ENCODE results near the gene CNKSR3.

The CNKSR3 gene

DNA sequence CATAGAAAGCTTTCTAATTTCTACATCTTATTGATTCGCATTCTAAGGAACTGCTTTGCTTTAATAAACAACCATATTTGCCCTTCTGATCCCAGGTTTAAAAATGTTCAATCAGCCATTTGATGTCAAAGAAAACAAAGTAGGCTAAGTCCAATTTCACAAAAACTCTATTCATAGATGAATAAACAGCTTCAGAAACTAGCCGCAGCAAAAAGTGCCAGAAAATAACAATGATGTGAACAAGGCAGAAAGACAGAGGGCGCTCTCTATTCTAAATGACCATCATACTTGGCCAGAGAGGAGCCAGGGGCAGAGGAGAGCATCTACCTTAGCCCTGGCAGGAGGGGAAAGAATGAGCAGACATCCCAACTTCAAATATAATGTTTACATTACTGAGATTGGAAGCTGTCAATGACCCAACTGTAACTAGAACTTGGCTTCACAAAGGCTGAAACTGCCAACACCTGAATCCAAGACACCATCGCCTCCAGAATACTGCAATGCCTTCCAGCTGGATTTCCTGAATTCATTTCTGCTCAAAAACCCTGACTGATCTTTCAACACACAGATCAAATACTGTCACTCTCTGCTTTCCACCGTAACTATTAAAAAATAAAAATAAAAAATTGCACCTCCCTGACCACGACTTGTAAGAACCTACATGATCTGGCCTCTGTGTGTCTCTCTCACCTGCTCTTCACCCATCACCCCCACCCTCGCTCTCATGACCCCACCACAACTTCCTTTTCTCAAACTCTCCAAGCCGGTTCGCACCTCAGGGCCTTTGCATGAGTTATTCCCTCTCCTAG lies 9.5 kb downstream of the CNKSR3 start:
- no peak for DNase-seq

GRCh38 chr6:154499855-154500589 lies 10.5 kb downstream of the CNKSR3 start:
- DNase-seq, result no peak

DNA sequence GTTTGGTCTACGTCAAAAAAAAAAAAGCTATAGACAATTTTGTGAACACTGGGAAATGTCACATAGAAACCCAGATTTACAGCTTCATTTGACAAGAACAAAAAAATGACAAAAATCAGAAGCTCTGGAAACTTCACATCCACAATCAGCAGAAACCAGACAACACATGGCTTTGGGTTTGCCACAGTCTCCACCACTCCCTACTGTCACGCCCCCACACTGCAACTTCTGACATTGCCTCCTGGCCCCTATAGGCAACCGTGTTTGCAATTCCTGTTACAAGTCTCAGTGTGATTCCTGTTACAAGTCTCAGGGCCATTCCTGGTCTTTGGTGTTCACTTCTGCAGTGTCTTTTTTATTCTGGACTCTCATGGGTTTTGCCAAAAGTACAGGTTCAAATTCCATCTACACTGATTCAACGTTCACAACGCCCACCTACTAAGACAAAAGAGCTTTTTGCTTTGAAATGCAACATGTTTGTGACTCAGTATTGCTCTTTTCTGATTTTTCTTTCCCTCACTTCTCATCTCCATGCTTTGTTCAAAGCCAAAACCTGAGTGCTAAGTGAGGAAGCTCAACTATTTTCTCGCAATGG lies 12.0 kb downstream of the CNKSR3 start:
- no peak for DNase-seq

GRCh38 chr6:154496793-154497517 lies 13.5 kb downstream of the CNKSR3 start:
- no peak for DNase-seq

DNA sequence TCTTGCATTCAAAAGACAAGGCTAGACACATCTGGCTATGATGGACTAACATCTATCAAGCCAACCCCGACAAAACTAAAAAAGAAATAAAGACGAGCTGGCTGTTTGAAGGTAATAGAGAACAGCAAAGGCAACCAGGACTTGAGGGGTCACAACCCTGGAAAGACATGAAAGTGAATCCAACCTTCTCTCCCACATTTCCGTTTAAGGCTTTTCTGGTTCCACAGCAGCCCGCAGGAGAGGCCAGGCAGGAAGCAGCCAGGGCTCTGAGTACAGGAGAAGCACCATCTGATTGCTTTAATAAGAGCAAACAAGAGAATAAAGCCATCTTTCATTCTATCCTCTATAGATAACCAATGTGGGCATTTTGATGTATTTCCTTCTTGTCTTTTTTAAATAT lies 14.3 kb downstream of the CNKSR3 start:
- DNase-seq, result no peak

- DNase-seq, result no peak
Measured at GRCh38 chr6:154494592-154495311, 15.7 kb downstream of the CNKSR3 start.

GRCh38 chr6:154491567-154492470 lies 18.7 kb downstream of the CNKSR3 start:
- DNase-seq, result no peak

GRCh38 chr6:154489822-154490221 lies 20.7 kb downstream of the CNKSR3 start:
- no peak for DNase-seq

- no peak for DNase-seq
Measured at GRCh38 chr6:154488802-154489437, 21.6 kb downstream of the CNKSR3 start.

GRCh38 chr6:154488248-154488593 lies 22.3 kb downstream of the CNKSR3 start:
- DNase-seq, result no peak

DNA sequence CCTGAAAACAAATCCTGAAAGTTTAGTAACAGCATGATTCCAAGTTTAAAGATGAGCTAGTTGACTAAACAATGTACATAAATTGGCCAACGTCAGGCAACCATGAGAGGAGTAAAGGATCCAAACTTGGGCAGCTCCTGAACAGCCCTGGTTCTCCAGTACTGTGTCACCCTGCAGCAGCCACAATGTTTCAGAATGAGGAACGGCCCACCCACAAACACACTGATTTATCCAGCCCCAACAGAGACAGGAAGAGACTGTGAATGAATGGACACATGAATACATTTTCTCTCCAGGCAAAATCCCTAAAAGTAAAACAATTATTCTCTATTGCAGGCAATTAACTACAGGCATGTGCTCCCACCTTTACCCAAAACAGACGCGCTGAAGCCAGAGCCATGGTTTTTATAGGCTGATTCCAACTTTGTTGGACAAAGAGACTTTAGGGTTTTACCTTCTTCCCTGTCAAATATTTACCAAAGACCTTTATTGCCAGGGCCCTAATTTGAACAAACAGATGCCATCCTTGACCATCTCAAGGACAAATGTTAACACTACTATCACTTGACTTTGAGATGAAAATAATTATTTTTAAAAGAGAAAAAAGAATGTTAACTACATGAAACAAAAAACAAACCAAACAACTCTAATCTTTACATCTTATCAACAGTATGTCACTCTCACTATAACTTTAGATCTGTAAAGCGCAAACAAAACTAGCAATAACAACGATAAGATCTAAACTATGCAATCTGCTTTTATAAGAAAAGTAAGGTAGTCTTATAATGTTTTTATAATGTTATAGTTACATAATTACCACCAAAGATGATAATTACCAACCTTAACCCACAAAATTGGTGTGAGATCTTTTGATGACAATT lies 22.9 kb downstream of the CNKSR3 start:
- no peak for DNase-seq

GRCh38 chr6:154485815-154486214 lies 24.7 kb downstream of the CNKSR3 start:
- no peak for DNase-seq

DNA sequence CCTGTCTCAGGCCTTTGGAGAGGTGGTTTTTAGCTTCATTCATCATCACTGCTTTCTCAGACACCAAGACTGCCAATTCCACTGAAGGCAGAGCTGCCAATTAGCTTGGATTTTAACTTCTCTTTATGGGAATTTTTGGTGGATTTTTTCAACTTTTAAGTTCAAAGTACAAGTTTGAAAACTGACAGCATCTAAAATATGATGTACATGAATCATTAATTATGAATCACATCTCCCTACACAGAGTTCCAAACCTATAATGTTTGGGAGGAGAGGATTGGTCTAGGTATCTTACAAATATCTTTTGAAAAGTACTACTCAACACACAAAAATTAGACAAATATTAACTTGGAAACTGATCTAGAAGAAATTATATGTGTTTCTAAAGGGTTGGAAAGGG lies 25.5 kb downstream of the CNKSR3 start:
- DNase-seq, result no peak

- DNase-seq, result no peak
Measured at GRCh38 chr6:154482858-154483257, 27.6 kb downstream of the CNKSR3 start.

DNA sequence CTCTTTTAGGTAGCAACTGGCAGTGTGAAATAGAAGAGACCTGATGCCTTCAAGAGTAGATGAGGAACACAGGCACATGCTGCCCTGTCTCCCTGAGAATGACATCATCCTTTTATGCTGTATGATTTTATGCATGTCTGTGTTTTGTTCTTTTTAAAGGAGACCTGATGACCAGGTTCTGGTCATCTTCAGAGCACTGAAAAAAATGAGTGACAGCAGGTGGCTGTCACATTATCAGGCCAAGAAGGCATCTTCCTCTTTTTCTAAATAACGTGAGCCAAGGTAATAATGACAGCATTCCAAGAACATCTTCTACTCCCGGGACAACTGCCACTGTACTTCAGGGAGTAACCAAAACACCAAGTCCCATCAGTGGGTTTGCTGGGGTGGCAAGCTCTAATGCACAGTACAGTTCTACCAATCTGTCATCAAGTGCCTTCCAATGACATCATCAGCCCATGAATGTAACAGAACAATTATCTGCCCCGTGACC lies 28.9 kb downstream of the CNKSR3 start:
- DNase-seq, result no peak

GRCh38 chr6:154479771-154480639 lies 30.5 kb downstream of the CNKSR3 start:
- DNase-seq, result no peak

GRCh38 chr6:154479351-154479769 lies 31.1 kb downstream of the CNKSR3 start:
- DNase-seq, result no peak

- no peak for DNase-seq
Measured at GRCh38 chr6:154478701-154479060, 31.8 kb downstream of the CNKSR3 start.

Measured in stimulated activated CD4-positive, alpha-beta T cell treated with anti-CD3 and anti-CD28 coated beads, Interleukin-1b, Interleukin-23, amount 100 ng/mL, for 48 hours (primary cell).